GM12878 (cell line): Measurements from ENCODE around the gene C1RL. TPM values are rescaled to one million over a fixed set of nuclear protein-coding genes. Genes with fewer than 3 reads are reported as not detected.
A peak's percentile ranks its signal among the peaks of the same experiment; 100 is the strongest.

ENCODE experiments used
- ATAC-seq: fragments of 200-7000 bp; cut with Tn5 transposase; 3 replicates; pipeline ENCODE4 v1.9.1; 2020; ENCODE audit warnings: mild to moderate bottlenecking, moderate library complexity
- BruUV-seq: library from RNA; stranded (reverse); fragments of 400-500 nt; replicated peaks from 2 replicates; lab custom pipeline; 2021; lab: Mats Ljungman, UMichigan
- CTCF ChIA-PET: fragments of 300-600 bp; sonication (Branson Sonifier 250); formaldehyde crosslinking; extraction: SDS; loops from one replicate; lab custom pipeline; 2021; ENCODE audit warnings: inconsistent platforms; lab: Yijun Ruan, JAX
- POLR2A ChIA-PET: fragments of 350-600 bp; formaldehyde crosslinking; extraction: SDS; loops from one replicate; lab custom pipeline; 2021; ENCODE audit warnings: inconsistent platforms; lab: Charles Lee
- RAD21 ChIA-PET: fragments of 300-600 bp; sonication (Branson Sonifier 250); formaldehyde crosslinking; loops from one replicate; lab custom pipeline; 2023; ENCODE audit warnings: antibody characterized with exemption; ENCODE audit not compliant: unreplicated experiment; lab: Charles Lee
- SMC1A ChIA-PET: fragments of 300-600 bp; sonication (Branson Sonifier 250); formaldehyde crosslinking; loops from one replicate; lab custom pipeline; 2023; ENCODE audit not compliant: unreplicated experiment, uncharacterized antibody; lab: Charles Lee
- DNase-seq: peaks from one replicate; pipeline ENCODE4 v3.0.0-alpha.2; 2011; ENCODE audit warnings: low read depth, low spot score
- FAIRE-seq: peaks from 3 replicates; lab custom pipeline; 2011; peaks lifted over from hg19 to GRCh38; lab: Jason Lieb, UNC
- H2AFZ ChIP-seq: 2 replicates; pipeline ENCODE4 v1.6.0; 2011; ENCODE audit warnings: low read depth, low read length, control low read depth; ENCODE audit not compliant: control insufficient read depth
- H3K27ac ChIP-seq: 2 replicates; pipeline ENCODE4 v1.5.1; 2011; ENCODE audit warnings: control low read depth; ENCODE audit not compliant: control insufficient read depth, insufficient read depth
- H3K27me3 ChIP-seq, 2 experiments: replicated peaks in 1 of 2; 2 replicates each; pipeline versions ENCODE4 v1.6.0 to v1.6.1; 2011; ENCODE audit warnings: low read length in 1 of 2; ENCODE audit not compliant: control insufficient read depth in 2 of 2, insufficient read depth in 2 of 2
- H3K36me3 ChIP-seq, 2 experiments: 2 replicates each; pipeline ENCODE4 v1.5.1; 2011; ENCODE audit warnings: low read length in 1 of 2; ENCODE audit not compliant: control insufficient read depth in 2 of 2, insufficient read depth in 2 of 2
- H3K4me1 ChIP-seq: 2 replicates; pipeline ENCODE4 v1.6.1; 2011; ENCODE audit warnings: mild to moderate bottlenecking, low read length, moderate library complexity, mixed read lengths; ENCODE audit not compliant: control insufficient read depth, insufficient read depth
- H3K4me2 ChIP-seq: 2 replicates; pipeline ENCODE4 v1.6.0; 2011; ENCODE audit warnings: control low read depth; ENCODE audit not compliant: control insufficient read depth, insufficient read depth
- H3K4me3 ChIP-seq: fragments of 200-600 bp; sonication (generic); 2 replicates; pipeline ENCODE4 v1.5.1; 2016
- H3K79me2 ChIP-seq: 2 replicates; pipeline ENCODE4 v1.6.0; 2011; ENCODE audit warnings: low read length; ENCODE audit not compliant: control insufficient read depth, insufficient read depth
- H3K9ac ChIP-seq: 2 replicates; pipeline ENCODE4 v1.8.0; 2011; ENCODE audit warnings: low read length, control low read depth, mixed read lengths; ENCODE audit not compliant: control insufficient read depth, insufficient read depth
- H3K9me3 ChIP-seq: replicated peaks from 3 replicates; pipeline ENCODE4 v1.5.1; 2011; ENCODE audit warnings: mild to moderate bottlenecking, low read length; ENCODE audit not compliant: control insufficient read depth, insufficient read depth
- H4K20me1 ChIP-seq: 2 replicates; pipeline ENCODE4 v1.6.0; 2011; ENCODE audit not compliant: control insufficient read depth, insufficient read depth
- ATF7 ChIP-seq: fragments of 450-650 bp; IDR thresholded peaks from 2 replicates; pipeline ENCODE4 v1.6.1; 2016; ENCODE audit warnings: low read depth, mild to moderate bottlenecking
- E2F4 ChIP-seq: IDR thresholded peaks from 2 replicates; pipeline ENCODE4 v1.6.1; 2012; ENCODE audit warnings: low read depth, low read length, improper control_type of control experiment
- HDAC2 ChIP-seq: fragments of 200-600 bp; sonication (generic); IDR thresholded peaks from 2 replicates; pipeline ENCODE4 v1.6.1; 2017
- MEF2B ChIP-seq: fragments of 450-650 bp; IDR thresholded peaks from 2 replicates; pipeline ENCODE4 v1.6.1; 2018; ENCODE audit warnings: mild to moderate bottlenecking, moderate library complexity; ENCODE audit not compliant: partially characterized antibody, poor library complexity, severe bottlenecking
- RBBP5 ChIP-seq: fragments of 200-600 bp; sonication (generic); conservative IDR thresholded peaks from 2 replicates; pipeline ENCODE4 v1.6.1; 2016
- SUZ12 ChIP-seq: fragments of 200-600 bp; sonication (generic); IDR thresholded peaks from one replicate; pipeline ENCODE4 v1.6.1; 2018; ENCODE audit warnings: antibody characterized with exemption, mild to moderate bottlenecking; ENCODE audit not compliant: unreplicated experiment
- ZBTB33 ChIP-seq: fragments of 450-650 bp; IDR thresholded peaks from 2 replicates; pipeline ENCODE4 v1.6.1; 2017; ENCODE audit warnings: mild to moderate bottlenecking
- WGBS: methylation state at CpG from one replicate; pipeline ENCODE4 v1.1.6; 2016; ENCODE audit warnings: low lambda C conversion rate; ENCODE audit not compliant: insufficient replicate concordance, insufficient coverage; ENCODE audit errors: missing lambda C conversion rate; 5-methylcytosine and 5-hydroxymethylcytosine counted together
- in situ Hi-C: fragments of 300-500 bp; cut with MboI; formaldehyde crosslinking; loops from 9 replicates; pipeline ENCODE4 v1.14.3; 2018; ENCODE audit warnings: mixed read lengths
- intact Hi-C: fragments of 100-400 bp; cut with micrococcal nuclease; formaldehyde crosslinking; loops from one replicate; pipeline ENCODE4 v1.14.2; 2022; ENCODE audit not compliant: unreplicated experiment
- polyA plus RNA-seq, 11 experiments: library from polyadenylated mRNA; depleted of rRNA in 4 of 11; unstranded in 6 of 11; stranded (reverse) in 5 of 11; fragments of >200 nt; fragmentation: Nextera tagmentation in 4 of 11; fragmentation: Illumina TruSeq in 1 of 11; extraction: Ambion mirVana in 4 of 11; extraction: Trizol in 1 of 11; gene quantifications; 1 replicate in 1 of 11; 2 replicates in 10 of 11; pipeline versions ENCODE4 v1.2.1 to v1.2.3, GENCODE V29; 2011 to 2016; ENCODE audit warnings: inconsistent platforms in 2 of 11, missing spikeins in 2 of 11, low read depth in 1 of 11
- total RNA-seq, 4 experiments: library from RNA; depleted of rRNA in 3 of 4; stranded (reverse); fragments of >200 nt in 3 of 4; fragmentation: Illumina TruSeq in 1 of 4; extraction: Trizol in 1 of 4; gene quantifications; 2 replicates each; pipeline versions ENCODE4 v1.2.1 to v1.2.3, GENCODE V29; 2013 to 2021

C1RL gene
- total and polyA plus RNA-seq, 10 of the 15 experiments (the other 5 are each of a cell fraction or from before 2014, with no cell fraction given): 1.3 to 12.8 (median 8.1) TPM

- TF ChIP-seq SUZ12 (no peak), ZBTB33 (no peak), HDAC2 (no peak), RBBP5 (no peak), E2F4 (no peak)
These were observed 45.0 kb upstream of the C1RL start (continued) for GRCh38 chr12:7154042-7154441.

- Histone ChIP-seq H3K9me3 (no peaks in the 10 kb centered on the region), H3K4me1 (no peaks in the 10 kb centered on the region), H2AFZ (no peak overlapping the region), H3K9ac (no peak overlapping the region), H3K27me3 (no peaks in the 10 kb centered on the region), H3K27ac (no peak overlapping the region), H3K4me3 (no peak overlapping the region), H3K36me3 (peaks cover 11 to 20% of the 10 kb centered on the region in 2 experiments), H3K4me2 (no peak overlapping the region), H3K79me2 (no peaks in the 10 kb centered on the region), H4K20me1 (no peaks in the 10 kb centered on the region)
- FAIRE-seq (no peak), DNase-seq (no peak), ATAC-seq (peak; percentile 34; the same call in 1 of the 3 replicates)
- BruUV-seq: no TSS peak
- WGBS: 62% methylated on average over 4 of the region's 4 CpGs
- ChIA-PET SMC1A (no interaction called here), POLR2A (no interaction called here), RAD21 (no interaction called here), CTCF (interaction anchor here (1.0 to 2.2 kb wide), 4 partner anchors 8 to 11 kb away, joined by 3 to 11 read pairs (median 4); no protein-coding TSS in a partner anchor)
- intact Hi-C loops: no loop called here
- TF ChIP-seq MEF2B (peak; percentile 36), ATF7 (no peak)
- in situ Hi-C loops: no loop called here
These were observed 43.8 kb upstream of the C1RL start for GRCh38 chr12:7152818-7153217.
